CD1c-positive myeloid dendritic cell (primary cell): Measurements from ENCODE around the gene COL5A3.
"Not testable (repeated sequence)": the region's sequence is repeated elsewhere in the genome, so short reads cannot be mapped to it uniquely, and the experiment has no call there.

ENCODE experiments used
- DNase-seq: peaks from one replicate; pipeline ENCODE4 v3.0.0-alpha.2; 2016; ENCODE audit errors: extremely low spot score

The COL5A3 gene

DNA sequence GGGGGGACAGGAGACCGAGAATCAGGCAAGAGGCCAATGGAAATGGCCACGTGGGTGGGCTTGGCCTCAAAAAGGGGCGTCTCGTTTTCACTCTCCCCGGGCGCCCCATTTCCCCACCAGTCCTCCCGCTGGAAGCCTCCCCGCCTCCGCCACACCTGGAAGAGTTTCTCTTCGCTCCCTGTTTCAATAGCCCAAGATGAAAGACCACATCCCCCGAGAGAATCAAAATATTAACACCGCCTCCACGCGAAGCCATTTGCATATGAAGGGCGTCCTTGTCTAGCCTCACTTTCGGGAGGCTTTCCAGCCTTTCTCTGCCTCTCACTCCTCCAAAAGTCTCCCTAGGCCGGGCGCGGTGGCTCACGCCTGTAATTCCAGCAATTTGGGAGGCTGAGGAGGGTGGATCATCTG is 73.3 kb downstream of the COL5A3 start:
- DNase-seq: no peak

DNA sequence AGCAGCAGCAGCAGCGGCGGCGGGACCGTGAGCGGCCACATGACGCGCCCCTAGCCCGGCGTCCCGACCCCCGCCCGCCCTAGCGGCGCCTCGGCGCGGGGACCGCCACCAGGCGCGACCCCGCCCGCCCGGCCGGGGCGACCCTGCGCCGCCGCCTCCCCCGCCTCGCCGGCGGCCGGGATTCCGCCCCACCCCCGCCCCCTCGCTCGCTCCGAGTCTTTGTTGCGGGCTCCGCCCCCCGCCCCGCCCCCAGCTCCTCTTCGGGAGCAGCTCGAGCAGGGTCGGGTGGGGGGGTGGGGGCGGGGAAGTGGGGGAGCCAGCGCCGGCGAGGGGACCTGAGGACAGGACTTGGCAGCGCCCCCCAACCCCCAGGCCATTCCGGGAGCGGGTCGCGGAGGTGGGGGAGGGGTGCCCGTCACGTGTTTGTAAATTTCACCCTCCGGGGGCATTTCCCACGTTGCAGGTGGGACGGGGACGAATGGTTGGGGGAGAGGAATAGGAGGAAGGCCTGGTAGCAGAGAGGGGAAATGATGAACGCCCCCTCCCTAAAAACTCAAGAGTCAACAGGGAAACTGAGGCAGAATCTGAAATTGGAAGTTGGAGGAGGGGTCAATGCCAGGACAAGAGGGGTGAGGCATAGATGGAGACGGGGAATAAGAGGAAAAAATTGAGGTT is 73.8 kb downstream of the COL5A3 start, which contains the start of gene OLFM2:
Gene OLFM2 (minus strand): TSS at position 190 of the 675 bp plus-strand sequence. CDS start 149 bp downstream, at position 41.
- no peak for DNase-seq

DNA sequence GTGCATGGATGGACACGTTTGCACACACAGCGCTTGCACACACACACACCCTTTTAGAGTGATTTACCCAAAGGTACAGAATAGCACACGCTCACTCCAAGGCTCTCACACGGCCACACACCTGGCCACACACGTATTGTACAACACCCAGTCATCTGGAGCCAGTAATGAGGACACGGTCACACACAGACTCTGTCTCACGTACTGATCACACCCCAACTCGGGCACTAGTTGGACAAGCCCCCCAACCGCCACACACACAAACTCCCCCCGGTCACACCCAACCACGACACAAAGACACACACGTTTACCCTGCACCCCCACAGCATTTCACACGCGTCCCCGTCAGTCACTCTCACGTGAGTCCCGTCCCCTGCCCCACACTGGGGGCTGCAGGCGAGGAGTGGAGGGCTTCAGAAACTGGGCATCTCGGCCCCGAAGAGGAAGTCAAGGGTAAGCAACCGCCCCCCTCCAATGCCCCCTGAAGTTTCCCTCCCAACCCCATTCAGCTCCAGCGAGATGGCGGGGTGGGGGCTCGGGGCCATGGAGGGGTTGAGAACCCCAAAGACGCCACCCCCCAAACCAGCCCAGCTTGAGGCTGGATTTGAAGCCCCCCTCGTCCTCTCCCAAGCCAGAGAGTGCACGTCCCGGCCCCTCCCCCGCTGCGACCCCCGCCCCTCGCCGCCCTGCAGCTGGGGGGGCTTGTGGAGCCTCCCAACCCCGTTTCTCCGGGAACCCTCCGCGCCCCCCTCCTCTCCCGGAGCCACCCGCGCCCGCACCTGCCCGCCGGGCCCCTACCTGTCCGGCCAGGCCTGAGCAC is 74.6 kb downstream of the COL5A3 start:
- DNase-seq: no peak

DNA sequence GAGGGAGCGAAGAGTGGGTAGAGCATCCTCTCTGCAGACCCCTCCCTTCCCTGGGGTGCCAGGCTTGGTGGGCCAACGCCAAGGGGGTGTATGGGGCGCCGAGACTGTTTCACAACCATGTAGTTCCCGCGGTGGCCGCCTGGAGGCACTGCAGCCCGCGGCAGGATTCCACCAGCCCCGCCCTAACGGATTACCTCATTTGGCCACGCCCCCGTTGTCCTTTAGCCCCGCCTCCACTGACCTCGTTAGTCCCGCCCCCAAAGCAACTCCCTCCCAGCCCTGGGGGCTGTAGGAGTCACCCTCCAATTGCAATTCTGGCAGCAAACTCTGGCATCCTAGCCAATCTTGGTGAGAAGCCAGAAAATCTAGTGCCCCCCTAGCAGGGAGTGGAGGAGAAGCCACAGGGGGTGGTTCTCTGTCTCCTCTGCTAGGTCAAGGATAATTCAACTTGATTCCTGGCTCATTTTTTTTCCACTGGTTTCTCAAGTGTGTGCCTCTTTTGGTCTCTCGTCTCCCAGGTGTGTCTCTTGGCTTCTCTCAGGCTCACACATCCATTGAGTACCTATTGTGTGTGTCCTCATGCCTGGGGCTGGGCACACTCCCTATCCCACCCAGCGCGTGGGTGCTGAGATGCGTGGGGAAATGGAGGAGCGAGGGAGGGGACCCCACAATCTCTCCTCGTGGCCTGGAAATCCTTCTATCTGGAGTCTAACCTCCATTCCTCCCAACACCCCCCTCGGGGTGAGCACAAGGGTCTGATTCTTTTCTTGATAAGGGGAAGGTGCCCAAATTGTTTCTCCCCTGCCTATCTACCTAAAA is 76.0 kb downstream of the COL5A3 start:
- DNase-seq: peak; percentile 88

DNA sequence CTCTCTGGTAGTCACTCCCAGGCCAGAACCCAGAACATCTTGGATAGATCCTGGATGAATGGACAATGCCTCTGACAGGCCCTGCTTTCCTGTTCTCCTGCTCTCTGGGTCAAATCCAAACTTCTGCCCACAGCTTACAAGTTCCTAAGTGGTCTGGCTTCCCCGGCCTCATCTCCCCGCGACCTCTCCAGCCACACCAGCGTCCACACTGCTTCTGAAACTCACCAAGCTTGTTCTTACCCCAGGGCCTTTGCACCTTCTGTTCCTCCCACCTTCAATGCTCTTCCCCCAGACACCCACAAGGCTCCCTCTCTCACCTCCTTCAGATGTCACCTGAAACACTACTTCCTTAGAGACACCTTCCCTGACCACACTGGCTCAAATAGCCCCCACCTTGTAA is 77.5 kb downstream of the COL5A3 start:
- DNase-seq: no peak

DNA sequence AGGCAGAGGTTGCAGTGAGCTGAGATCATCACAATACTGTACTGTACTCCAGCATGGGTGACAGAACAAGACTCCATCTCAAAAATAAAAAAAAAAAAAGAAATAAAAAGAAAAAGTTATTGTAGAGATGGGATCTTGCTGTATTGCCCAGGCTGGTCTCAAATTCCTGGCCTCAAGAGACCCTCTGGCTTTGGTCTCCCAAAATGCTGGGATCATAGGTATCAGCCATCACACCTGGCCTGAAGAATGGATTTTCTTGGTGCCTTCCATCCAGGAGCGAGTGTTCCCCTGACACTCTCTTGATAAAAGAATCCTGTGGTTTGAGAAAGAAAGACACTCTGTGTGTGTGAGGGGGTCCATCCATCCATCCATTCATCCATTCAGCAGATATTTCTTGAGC is 78.7 kb downstream of the COL5A3 start:
- DNase-seq: no peak

DNA sequence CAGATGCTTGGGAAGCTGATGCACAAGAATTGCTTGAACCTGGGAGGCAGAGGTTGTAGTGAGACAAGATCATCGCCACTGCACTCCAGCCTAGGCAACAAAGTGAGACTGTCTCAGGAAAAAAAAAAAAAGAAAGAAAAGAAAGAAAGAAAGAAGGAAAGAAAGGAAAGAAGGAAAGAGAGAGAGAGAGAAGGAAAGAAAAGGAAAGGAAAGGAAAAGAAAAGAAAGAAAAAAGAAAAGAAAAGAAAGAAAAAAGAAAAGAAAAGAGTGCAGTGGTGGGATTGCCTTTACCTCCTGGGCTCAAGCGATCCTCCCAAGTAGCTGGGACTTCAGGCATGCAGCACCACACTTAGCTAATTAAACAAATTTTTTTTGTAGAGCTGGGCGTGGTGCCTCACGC is 86.9 kb downstream of the COL5A3 start:
- no peak for DNase-seq

DNA sequence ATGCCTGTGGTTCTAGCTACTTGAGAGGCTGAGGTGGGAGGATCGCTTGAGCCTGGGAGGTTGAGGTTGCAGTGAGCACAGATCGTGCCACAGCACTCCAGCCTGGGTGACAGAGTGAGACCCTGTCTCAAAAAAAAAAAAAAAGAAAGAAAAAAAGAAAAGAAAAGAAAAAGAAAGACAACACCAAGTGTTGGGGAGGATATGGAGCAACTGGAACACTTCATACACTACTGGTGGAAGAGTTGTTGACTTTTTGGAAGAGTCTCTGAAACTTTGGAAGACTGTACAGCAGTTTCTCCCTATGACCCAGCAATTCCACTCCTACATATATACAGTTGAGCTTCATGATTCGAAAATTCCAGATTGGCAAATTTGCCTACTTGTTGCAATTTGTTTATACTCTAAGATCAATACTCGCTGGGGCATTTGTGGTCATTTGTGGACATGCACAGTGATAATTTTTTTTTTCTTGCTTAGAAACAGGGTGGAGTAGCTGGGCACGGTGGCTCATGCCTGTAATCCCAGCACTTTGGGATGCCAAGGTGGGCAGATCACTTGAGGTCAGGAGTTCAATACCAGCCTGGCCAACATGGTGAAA is 87.4 kb downstream of the COL5A3 start:
- not testable (repeated sequence) for DNase-seq

DNA sequence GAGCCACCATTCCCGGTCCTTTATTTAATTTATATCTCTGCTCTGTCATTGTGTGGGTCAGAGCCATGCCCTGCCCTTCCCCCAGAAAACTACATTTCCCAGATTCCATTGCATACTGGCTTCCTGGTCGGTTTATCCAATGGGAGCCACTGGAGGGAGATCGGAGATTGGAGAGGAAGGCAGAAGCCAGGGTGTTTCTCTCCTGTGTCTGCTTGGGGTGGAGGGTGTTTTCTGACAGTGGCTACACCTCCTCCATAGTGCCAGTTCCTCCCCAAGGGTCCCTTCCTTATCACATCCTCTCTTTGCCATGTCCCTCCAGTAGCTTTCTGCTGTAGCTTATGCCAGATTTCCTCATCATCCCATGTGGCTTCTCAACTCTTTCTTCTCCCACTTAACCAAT is 93.0 kb downstream of the COL5A3 start:
- peak; percentile 40 for DNase-seq

DNA sequence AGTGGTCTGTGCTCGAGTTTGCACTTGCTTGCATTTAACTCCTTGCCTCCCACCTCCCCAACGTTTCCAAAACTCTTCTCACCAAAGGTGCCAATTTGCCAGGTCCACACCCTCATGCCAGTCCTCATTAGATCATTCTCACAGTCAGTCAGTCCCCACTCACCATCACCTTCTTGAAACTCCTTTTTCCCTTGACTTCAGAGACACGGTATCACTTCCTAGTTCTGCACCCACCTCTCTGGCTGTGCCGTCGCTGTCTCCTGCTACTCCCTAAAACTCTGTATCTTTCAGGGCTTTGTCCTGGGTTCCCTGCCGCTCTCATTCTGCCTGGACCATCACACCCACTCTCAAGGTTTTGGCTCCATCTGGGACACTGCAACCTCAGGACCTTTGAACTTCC is 93.6 kb downstream of the COL5A3 start:
- peak; percentile 52 for DNase-seq

DNA sequence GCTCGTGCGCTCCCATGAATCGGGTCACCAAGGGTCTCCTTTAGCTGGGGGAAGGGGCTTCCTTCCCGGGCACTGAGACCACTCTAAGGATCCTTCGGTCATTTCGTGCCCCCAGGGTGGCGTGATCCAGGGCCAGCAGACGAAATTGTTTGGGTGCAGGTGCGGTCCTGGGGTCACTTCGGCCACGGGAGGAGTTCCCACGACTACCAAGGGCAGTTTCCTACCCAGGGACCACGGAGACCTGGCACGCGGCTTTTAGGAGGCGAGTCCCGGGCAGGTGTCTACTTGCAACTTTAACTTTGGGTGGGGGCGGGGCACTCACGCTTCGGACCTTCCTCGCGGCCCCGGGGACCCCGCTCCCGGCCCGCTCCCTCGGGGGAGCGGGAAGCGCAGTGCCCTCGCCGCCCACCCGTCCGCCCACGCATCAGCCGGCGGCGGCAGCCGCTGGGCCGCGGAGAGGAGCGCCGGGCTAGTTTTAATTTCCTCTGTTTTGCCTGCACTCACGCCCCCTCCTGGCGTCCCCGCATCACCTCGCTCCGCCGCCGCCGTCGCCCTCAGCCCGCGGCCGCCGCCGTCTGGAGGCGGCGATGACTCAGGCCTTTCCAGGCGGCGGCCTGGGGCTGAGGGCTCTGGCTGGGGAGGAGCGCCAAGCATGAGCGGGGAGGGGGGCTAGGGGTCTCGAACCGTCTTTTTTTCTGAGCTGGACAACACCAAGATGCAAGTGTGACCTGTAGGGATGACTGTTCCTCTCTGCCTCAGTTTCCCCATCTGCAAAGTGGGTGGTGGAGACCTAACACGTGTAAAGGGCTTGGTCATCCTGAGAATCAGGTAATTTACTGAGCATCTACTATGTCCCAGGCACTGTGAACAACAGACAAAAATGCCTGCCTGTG is 95.7 kb downstream of the COL5A3 start:
- peak; percentile 91 for DNase-seq

DNA sequence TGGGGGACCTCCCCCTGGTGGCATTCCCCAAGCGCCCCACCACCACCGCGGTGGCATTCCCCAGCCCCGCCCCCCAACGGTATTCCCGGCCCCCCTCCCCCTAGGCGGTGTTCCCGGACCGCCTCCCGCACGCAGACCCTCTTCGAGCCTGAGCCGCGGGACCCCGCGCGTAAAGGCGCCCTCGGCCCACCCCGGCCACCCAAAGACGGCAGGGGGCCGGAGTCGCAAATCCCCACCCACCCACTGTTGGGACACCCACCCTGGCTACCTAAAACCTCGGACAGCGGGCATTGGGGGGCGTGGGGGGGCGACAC is 96.3 kb downstream of the COL5A3 start:
- no peak for DNase-seq

DNA sequence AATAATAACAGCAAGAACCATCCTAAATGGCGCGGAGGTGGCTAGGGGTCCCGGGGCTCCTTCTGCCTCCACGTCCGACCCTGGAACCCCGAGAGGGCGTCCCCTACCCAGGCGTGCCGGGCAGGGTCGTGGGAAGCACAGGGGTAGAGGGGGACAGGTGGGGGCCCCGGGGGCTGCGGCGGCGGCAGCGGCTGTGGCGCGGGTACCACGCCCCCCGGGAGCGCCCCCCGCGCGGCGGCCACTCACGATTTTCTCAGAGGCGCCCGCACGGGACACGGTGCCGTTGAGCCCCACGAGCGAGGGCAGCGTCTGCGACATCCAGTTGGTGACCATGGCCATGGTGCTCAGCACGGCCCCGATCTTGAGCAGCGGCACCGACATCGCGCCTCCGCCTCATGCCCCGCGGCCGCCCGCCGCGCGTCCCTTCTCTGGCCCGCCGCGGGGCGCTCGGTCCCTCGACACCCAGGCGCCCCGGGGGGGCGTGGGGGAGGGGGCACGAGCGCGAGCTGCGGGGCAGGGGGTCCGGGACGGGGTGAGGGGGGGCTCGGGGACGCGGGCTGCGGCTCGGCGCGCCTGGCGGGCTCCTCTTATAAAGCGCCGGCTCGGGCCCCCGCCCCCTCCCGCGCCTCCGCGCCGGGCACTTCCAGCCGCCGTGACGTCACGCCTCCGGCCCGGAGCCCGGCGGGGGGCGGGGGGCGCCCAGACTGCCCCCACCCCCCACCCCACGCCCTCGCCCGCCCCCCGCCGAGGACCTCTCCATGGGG is 96.9 kb downstream of the COL5A3 start:
- no peak for DNase-seq

DNA sequence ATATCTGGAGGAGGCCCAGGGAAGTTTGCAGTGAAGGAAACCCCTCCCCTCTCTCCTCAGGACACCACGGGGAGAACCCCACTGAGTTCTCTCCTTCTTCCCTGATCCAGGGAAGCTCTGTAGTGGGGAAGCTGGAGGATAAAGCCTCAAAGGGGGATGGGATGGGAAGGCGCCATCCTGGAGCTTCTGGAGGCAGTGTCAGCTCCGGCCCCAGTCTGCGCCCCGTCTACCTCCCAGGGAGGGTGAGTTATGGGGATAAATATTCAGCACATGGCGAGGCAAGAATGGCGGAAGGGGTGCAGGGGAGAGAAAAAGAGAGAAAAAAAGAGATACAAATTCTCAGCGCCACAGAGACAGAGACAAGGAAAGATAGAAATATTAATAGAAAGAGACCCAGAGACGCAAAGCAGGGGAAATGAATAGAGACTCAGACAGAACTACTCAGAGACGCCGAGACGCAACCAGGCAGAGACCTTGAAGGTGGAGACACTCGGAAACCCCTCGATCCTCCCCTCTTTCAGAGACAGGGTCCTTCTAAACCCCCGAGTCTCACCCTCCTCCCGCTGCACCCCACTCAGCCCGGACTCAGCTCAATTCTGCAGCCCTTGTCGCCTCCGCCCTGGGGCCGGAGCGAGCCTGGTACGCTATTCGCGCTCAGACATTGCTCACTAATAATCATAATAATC is 97.6 kb downstream of the COL5A3 start:
- DNase-seq: no peak

DNA sequence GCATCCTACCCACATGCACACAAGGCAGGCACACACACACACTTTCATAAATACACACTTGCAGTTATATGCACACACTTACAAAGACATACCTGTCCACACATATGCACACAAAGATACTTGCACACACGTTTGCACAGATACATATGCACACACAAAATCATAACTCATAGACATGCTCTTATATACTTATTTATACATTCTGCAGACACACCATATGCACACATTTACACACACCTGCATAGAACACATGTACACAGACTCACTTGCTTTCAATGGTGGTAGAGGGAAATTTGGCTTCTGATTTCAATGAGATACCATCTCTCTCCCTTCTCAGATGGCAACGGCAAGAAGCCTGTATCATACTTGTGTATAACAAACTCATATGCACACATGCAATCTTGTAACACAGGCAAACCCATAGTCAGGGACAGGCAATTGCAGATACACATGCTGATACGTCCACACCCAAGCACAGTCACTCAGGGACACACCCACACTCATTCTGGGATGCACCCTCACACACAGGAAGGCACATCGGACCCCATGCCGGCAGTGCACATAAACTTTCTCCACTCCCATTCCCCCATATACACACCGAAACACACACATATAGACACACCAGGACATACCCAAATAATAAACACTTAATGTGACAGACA is 98.6 kb downstream of the COL5A3 start:
- DNase-seq: no peak

DNA sequence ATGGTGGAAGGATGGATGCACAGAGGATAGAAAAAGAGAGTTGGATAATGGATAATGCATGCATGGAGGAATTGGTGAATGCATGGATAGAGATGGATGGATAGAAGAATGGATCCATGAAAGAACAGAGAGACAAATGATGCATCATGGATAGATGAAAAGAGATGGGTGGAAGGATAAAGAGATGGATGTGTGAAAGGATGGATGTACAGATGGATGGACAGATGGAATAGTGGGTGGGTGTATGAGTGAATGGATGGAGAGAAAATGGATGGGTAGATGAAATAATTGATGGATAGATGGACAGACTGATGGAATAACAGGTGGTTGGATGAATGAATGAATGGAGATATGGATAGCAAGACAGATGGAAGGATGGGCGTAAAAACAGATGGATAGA is 99.7 kb downstream of the COL5A3 start:
- DNase-seq: no peak
